GM23338 (cell line): ENCODE data around the gene COPA. TPM values are rescaled to one million over a fixed set of nuclear protein-coding genes. Genes with fewer than 3 reads are reported as not detected.

ENCODE experiments used
- ATAC-seq: fragments of 200-7000 bp; cut with Tn5 transposase; 3 replicates; pipeline ENCODE4 v1.9.1; 2020
- DNase-seq: peaks from one replicate; pipeline ENCODE4 v3.0.0-alpha.2; 2015; ENCODE audit warnings: low spot score
- H2AFZ ChIP-seq: fragments of 200-600 bp; sonication (generic); 2 replicates; pipeline ENCODE4 v1.8.0; 2016; ENCODE audit warnings: antibody characterized with exemption, mild to moderate bottlenecking, moderate library complexity
- H3F3A ChIP-seq: fragments of 200-600 bp; sonication (generic); replicated peaks from 2 replicates; pipeline ENCODE4 v1.8.0; 2017; ENCODE audit warnings: antibody characterized with exemption, mixed run types, low read depth
- H3K27ac ChIP-seq: fragments of 200-600 bp; sonication (generic); 2 replicates; pipeline ENCODE4 v1.6.1; 2016; ENCODE audit warnings: low read depth
- H3K27me3 ChIP-seq: fragments of 200-600 bp; sonication (generic); 2 replicates; pipeline ENCODE4 v1.8.0; 2016; ENCODE audit warnings: mild to moderate bottlenecking, mixed run types, moderate library complexity; ENCODE audit not compliant: insufficient read depth
- H3K36me3 ChIP-seq: fragments of 200-600 bp; sonication (generic); 2 replicates; pipeline ENCODE4 v1.8.0; 2016; ENCODE audit warnings: mild to moderate bottlenecking; ENCODE audit not compliant: insufficient read depth
- H3K4me1 ChIP-seq: fragments of 200-600 bp; sonication (generic); 2 replicates; pipeline ENCODE4 v1.8.0; 2016; ENCODE audit warnings: mild to moderate bottlenecking, moderate library complexity; ENCODE audit not compliant: insufficient read depth
- H3K4me2 ChIP-seq: fragments of 200-600 bp; sonication (generic); 2 replicates; pipeline ENCODE4 v1.7.1; 2017; ENCODE audit warnings: mixed run types
- H3K4me3 ChIP-seq: fragments of 200-600 bp; sonication (generic); 2 replicates; pipeline ENCODE4 v1.6.1; 2016; ENCODE audit warnings: mixed run types
- H3K79me2 ChIP-seq: fragments of 200-600 bp; sonication (generic); replicated peaks from 2 replicates; pipeline ENCODE4 v1.8.0; 2017; ENCODE audit warnings: mild to moderate bottlenecking; ENCODE audit not compliant: insufficient read depth
- H3K9me2 ChIP-seq: fragments of 200-600 bp; sonication (generic); 2 replicates; pipeline ENCODE4 v1.8.0; 2017; ENCODE audit not compliant: insufficient read depth
- H4K20me1 ChIP-seq: fragments of 200-600 bp; sonication (generic); replicated peaks from 2 replicates; pipeline ENCODE4 v1.8.0; 2017; ENCODE audit warnings: mild to moderate bottlenecking; ENCODE audit not compliant: insufficient read depth
- H3K27ac Mint-ChIP-seq: 2 replicates; pipeline ENCODE4 v1.8.0; 2020; ENCODE audit warnings: inconsistent platforms, mild to moderate bottlenecking, moderate library complexity, mixed read lengths
- H3K27me3 Mint-ChIP-seq: 3 replicates; pipeline ENCODE4 v1.8.0; 2022; ENCODE audit warnings: low read depth, mild to moderate bottlenecking, moderate library complexity, mixed read lengths, inconsistent platforms; ENCODE audit not compliant: insufficient read depth, poor library complexity
- H3K36me3 Mint-ChIP-seq: 3 replicates; pipeline ENCODE4 v1.8.0; 2021; ENCODE audit warnings: low read depth, mild to moderate bottlenecking, inconsistent platforms, moderate library complexity, mixed read lengths
- H3K4me1 Mint-ChIP-seq: 3 replicates; pipeline ENCODE4 v1.8.0; 2020; ENCODE audit warnings: mild to moderate bottlenecking, inconsistent platforms, mixed read lengths
- H3K4me3 Mint-ChIP-seq: 3 replicates; pipeline ENCODE4 v1.8.0; 2021; ENCODE audit warnings: moderate library complexity, mild to moderate bottlenecking, inconsistent platforms, mixed read lengths
- H3K9me3 Mint-ChIP-seq: 3 replicates; pipeline ENCODE4 v1.8.0; 2020; ENCODE audit warnings: moderate library complexity, mild to moderate bottlenecking, inconsistent platforms, mixed read lengths
- CREB1 ChIP-seq: fragments of 250-450 bp; sonication (Bioruptor Pico); IDR thresholded peaks from 2 replicates; pipeline ENCODE4 v1.5.0; 2020; ENCODE audit warnings: low read depth, mild to moderate bottlenecking, moderate library complexity
- ETS1 ChIP-seq: IDR thresholded peaks from 2 replicates; pipeline ENCODE4 v1.6.1; 2016; ENCODE audit warnings: antibody characterized with exemption
- EZH2 ChIP-seq: fragments of 200-600 bp; sonication (generic); IDR thresholded peaks from one replicate; pipeline ENCODE4 v1.8.0; 2017; ENCODE audit warnings: antibody characterized with exemption, mild to moderate bottlenecking, low read depth; ENCODE audit not compliant: unreplicated experiment
- REST ChIP-seq: IDR thresholded peaks from one replicate; pipeline ENCODE4 v1.6.1; 2018; ENCODE audit warnings: antibody characterized with exemption; ENCODE audit not compliant: unreplicated experiment
- STAT1 ChIP-seq: IDR thresholded peaks from one replicate; pipeline ENCODE4 v1.6.1; 2016; ENCODE audit warnings: antibody characterized with exemption; ENCODE audit not compliant: unreplicated experiment
- ZNF462 ChIP-seq: fragments of 250-450 bp; sonication (Bioruptor Pico); IDR thresholded peaks from 2 replicates; pipeline ENCODE4 v1.5.0; 2020; ENCODE audit warnings: mild to moderate bottlenecking, moderate library complexity
- polyA plus RNA-seq: library from polyadenylated mRNA; unstranded; fragments of >200 nt; fragmentation: Nextera tagmentation; extraction: Ambion mirVana; gene quantifications from 2 replicates; pipeline ENCODE4 v1.2.1, GENCODE V29; 2016
- total RNA-seq: library from RNA; depleted of rRNA; stranded (reverse); fragments of >200 nt; shearing (Covaris generic); gene quantifications from 2 replicates; pipeline ENCODE4 v1.2.3, GENCODE V29; 2014
- TF ChIP-seq, protein P1 (sequence below), 2 experiments: fragments of 200-600 bp in 1 of 2; sonication (generic) in 1 of 2; conservative IDR thresholded peaks; 2 replicates each; pipeline versions ENCODE4 v1.5.1 to v1.6.1; 2016 to 2017; ENCODE audit warnings: antibody characterized with exemption in 2 of 2, low read depth in 2 of 2, mild to moderate bottlenecking in 2 of 2, moderate library complexity in 1 of 2

The COPA gene
- total and polyA plus RNA-seq, 2 experiments from 2014 or later = 58.2 to 87.1 TPM

- H4K20me1 ChIP-seq = peaks cover 10% of the 10 kb centered on the region
- H3K4me3 ChIP-seq = no peak overlapping the region
- H3K4me1 ChIP-seq = peaks cover 16% of the 10 kb centered on the region
- no peak overlapping the region for H3K27ac Mint-ChIP-seq
- peaks cover 2% of the 10 kb centered on the region for H3K27me3 Mint-ChIP-seq
- H3K36me3 Mint-ChIP-seq = peaks cover 28% of the 10 kb centered on the region
- no peaks in the 10 kb centered on the region for H3K9me3 Mint-ChIP-seq
- H3K27ac ChIP-seq = no peak overlapping the region
- H3K79me2 ChIP-seq = peaks cover 43% of the 10 kb centered on the region
- H3K4me2 ChIP-seq = no peak overlapping the region
- TF ChIP-seq ETS1 (no peak), CREB1 (no peak), EZH2 (no peak), REST (no peak)
- TF ChIP-seq, protein P1, sequence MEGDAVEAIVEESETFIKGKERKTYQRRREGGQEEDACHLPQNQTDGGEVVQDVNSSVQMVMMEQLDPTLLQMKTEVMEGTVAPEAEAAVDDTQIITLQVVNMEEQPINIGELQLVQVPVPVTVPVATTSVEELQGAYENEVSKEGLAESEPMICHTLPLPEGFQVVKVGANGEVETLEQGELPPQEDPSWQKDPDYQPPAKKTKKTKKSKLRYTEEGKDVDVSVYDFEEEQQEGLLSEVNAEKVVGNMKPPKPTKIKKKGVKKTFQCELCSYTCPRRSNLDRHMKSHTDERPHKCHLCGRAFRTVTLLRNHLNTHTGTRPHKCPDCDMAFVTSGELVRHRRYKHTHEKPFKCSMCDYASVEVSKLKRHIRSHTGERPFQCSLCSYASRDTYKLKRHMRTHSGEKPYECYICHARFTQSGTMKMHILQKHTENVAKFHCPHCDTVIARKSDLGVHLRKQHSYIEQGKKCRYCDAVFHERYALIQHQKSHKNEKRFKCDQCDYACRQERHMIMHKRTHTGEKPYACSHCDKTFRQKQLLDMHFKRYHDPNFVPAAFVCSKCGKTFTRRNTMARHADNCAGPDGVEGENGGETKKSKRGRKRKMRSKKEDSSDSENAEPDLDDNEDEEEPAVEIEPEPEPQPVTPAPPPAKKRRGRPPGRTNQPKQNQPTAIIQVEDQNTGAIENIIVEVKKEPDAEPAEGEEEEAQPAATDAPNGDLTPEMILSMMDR (conservative IDR thresholded peaks at IDR 0.05; ENCODE audit: low read depth in 2 of 2) = no peak
- H3F3A ChIP-seq = peaks cover 3% of the 10 kb centered on the region; the same call in 1 of the 2 replicates
- H3K27me3 ChIP-seq = no peaks in the 10 kb centered on the region
- H3K36me3 ChIP-seq = peaks cover 9% of the 10 kb centered on the region
- no peaks in the 10 kb centered on the region for H3K9me2 ChIP-seq
- ATAC-seq (no peak), DNase-seq (no peak)
- no peak overlapping the region for H3K4me3 Mint-ChIP-seq
- H3K4me1 Mint-ChIP-seq = peaks cover 7% of the 10 kb centered on the region
- no peak overlapping the region for H2AFZ ChIP-seq
Measured at GRCh38 chr1:160346463-160346862, 3.4 kb upstream of the COPA start.

GRCh38 chr1:160344936-160345335 is 1.9 kb upstream of the COPA start:
- Histone ChIP-seq H3K27ac (no peak overlapping the region), H3K9me2 (no peaks in the 10 kb centered on the region), H2AFZ (no peak overlapping the region), H3K27me3 (no peaks in the 10 kb centered on the region), H3K79me2 (peaks cover 59% of the 10 kb centered on the region), H3K4me2 (no peak overlapping the region), H3K36me3 (peaks cover 7% of the 10 kb centered on the region; the same call in 1 of the 2 replicates), H3K4me3 (no peak overlapping the region), H3F3A (peaks cover 3% of the 10 kb centered on the region; the same call in 1 of the 2 replicates), H3K4me1 (peaks cover 18% of the 10 kb centered on the region), H4K20me1 (peaks cover 19% of the 10 kb centered on the region)
- no peak overlapping the region for H3K27ac Mint-ChIP-seq
- peaks cover 13% of the 10 kb centered on the region for H3K36me3 Mint-ChIP-seq
- peaks cover 14% of the 10 kb centered on the region for H3K4me1 Mint-ChIP-seq
- H3K9me3 Mint-ChIP-seq = no peaks in the 10 kb centered on the region
- H3K27me3 Mint-ChIP-seq = peaks cover 2% of the 10 kb centered on the region
- H3K4me3 Mint-ChIP-seq = peak overlapping the region; percentile 98
- DNase-seq (no peak), ATAC-seq (no peak)
- no peak for TF ChIP-seq ZNF462 (CRISPR knock-in tag)
- TF ChIP-seq STAT1 = no peak
